K562 (cell line): ENCODE measurements around the gene ZNF800. TPM values are rescaled to one million over a fixed set of nuclear protein-coding genes. Genes with fewer than 3 reads are reported as not detected.
A peak's percentile ranks its signal among the peaks of the same experiment; 100 is the strongest.

ENCODE experiments used
- CCNT2 ChIP-seq: IDR thresholded peaks from 2 replicates; pipeline ENCODE4 v1.6.1; 2011; ENCODE audit warnings: borderline replicate concordance, low read depth, mild to moderate bottlenecking, moderate library complexity, mixed read lengths, low read length; ENCODE audit not compliant: insufficient read length; ENCODE audit errors: extremely low read depth
- GTF2A2 ChIP-seq: IDR thresholded peaks from 2 replicates; pipeline ENCODE4 v1.6.1; 2016; ENCODE audit warnings: mild to moderate bottlenecking, missing genetic modification characterization, missing compliant biosample characterization
- HNRNPLL ChIP-seq: fragments of 200-400 bp; formaldehyde crosslinking; IDR thresholded peaks from 2 replicates; pipeline ENCODE4 v1.6.1; 2017; ENCODE audit warnings: low read length, low read depth, mild to moderate bottlenecking; ENCODE audit not compliant: poor library complexity, severe bottlenecking
- ILK ChIP-seq: fragments of 450-650 bp; IDR thresholded peaks from 2 replicates; pipeline ENCODE4 v1.6.1; 2016; ENCODE audit warnings: missing genetic modification characterization, low read depth, mild to moderate bottlenecking, missing compliant biosample characterization, moderate library complexity, borderline replicate concordance
- MBD2 ChIP-seq: sonication (generic); IDR thresholded peaks from 2 replicates; pipeline ENCODE4 v1.6.1; 2016; ENCODE audit warnings: low read depth, borderline replicate concordance
- MCM2 ChIP-seq: fragments of 450-650 bp; IDR thresholded peaks from 2 replicates; pipeline ENCODE4 v1.6.1; 2017; ENCODE audit warnings: low read depth, mild to moderate bottlenecking
- MCM5 ChIP-seq: fragments of 450-650 bp; IDR thresholded peaks from 2 replicates; pipeline ENCODE4 v1.6.1; 2016; ENCODE audit warnings: low read depth
- MEF2A ChIP-seq: IDR thresholded peaks from 2 replicates; pipeline ENCODE4 v1.6.1; 2011; ENCODE audit warnings: low read depth, mild to moderate bottlenecking, low read length, moderate library complexity; ENCODE audit not compliant: control insufficient read depth
- MTA3 ChIP-seq: fragments of 450-650 bp; formaldehyde crosslinking; IDR thresholded peaks from 2 replicates; pipeline ENCODE4 v1.6.1; 2017; ENCODE audit warnings: mild to moderate bottlenecking, borderline replicate concordance
- PYGO2 ChIP-seq: fragments of 450-650 bp; IDR thresholded peaks from 2 replicates; pipeline ENCODE4 v1.6.1; 2016; ENCODE audit warnings: mild to moderate bottlenecking, missing genetic modification characterization, moderate library complexity, missing compliant biosample characterization
- RNF2 ChIP-seq: sonication (generic); IDR thresholded peaks from 2 replicates; pipeline ENCODE4 v1.6.1; 2016
- SMAD1 ChIP-seq: fragments of 150-350 bp; IDR thresholded peaks from 2 replicates; pipeline ENCODE4 v1.6.1; 2014; ENCODE audit warnings: low read length, low read depth; ENCODE audit not compliant: partially characterized antibody
- STAT5B ChIP-seq: fragments of 250-450 bp; sonication (Bioruptor Pico); IDR thresholded peaks from 2 replicates; pipeline ENCODE4 v1.8.0; 2021; ENCODE audit warnings: mild to moderate bottlenecking, inconsistent platforms
- TEAD2 ChIP-seq: fragments of 450-650 bp; IDR thresholded peaks from 2 replicates; pipeline ENCODE4 v1.6.1; 2016; ENCODE audit warnings: missing genetic modification characterization, control low read depth, missing compliant biosample characterization
- XRCC3 ChIP-seq: fragments of 450-650 bp; IDR thresholded peaks from 2 replicates; pipeline ENCODE4 v1.6.1; 2017; ENCODE audit warnings: mild to moderate bottlenecking, moderate library complexity
- ZBTB17 ChIP-seq: fragments of 450-650 bp; formaldehyde crosslinking; IDR thresholded peaks from 2 replicates; pipeline ENCODE4 v1.4.0; 2020; ENCODE audit warnings: mild to moderate bottlenecking
- ZNF124 ChIP-seq: sonication (generic); formaldehyde crosslinking; IDR thresholded peaks from 2 replicates; pipeline ENCODE4 v1.8.1; 2022; ENCODE audit warnings: missing genetic modification reagents
- ZNF143 ChIP-seq: sonication (generic); formaldehyde crosslinking; IDR thresholded peaks from 2 replicates; pipeline ENCODE4 v1.9.0; 2022; ENCODE audit warnings: mild to moderate bottlenecking, missing genetic modification reagents
- ZNF274 ChIP-seq: IDR thresholded peaks from 2 replicates; pipeline ENCODE4 v1.6.1; 2011; ENCODE audit warnings: low read depth, mild to moderate bottlenecking, low read length, moderate library complexity, borderline replicate concordance
- polyA plus RNA-seq, 8 experiments: library from polyadenylated mRNA; depleted of rRNA in 4 of 8; stranded (reverse) in 5 of 8; unstranded in 3 of 8; fragments of >200 nt; fragmentation: Nextera tagmentation in 2 of 8; fragmentation: Illumina TruSeq in 1 of 8; extraction: Ambion mirVana in 2 of 8; extraction: Trizol in 1 of 8; gene quantifications; 2 replicates each; pipeline versions ENCODE4 v1.2.1 to v1.2.3, GENCODE V29; 2011 to 2014; ENCODE audit warnings: inconsistent platforms in 1 of 8, missing spikeins in 1 of 8
- total RNA-seq, 7 experiments: library from RNA; depleted of rRNA in 6 of 7; stranded (reverse); fragments of >200 nt in 6 of 7; fragmentation: Illumina TruSeq in 2 of 7; extraction: Trizol in 2 of 7; gene quantifications; 2 replicates each; pipeline versions ENCODE4 v1.2.1 to v1.2.3, GENCODE V29; 2011 to 2021; ENCODE audit warnings: low replicate concordance in 1 of 7
- TF ChIP-seq, protein P1 (sequence below): sonication (generic); formaldehyde crosslinking; IDR thresholded peaks from 2 replicates; pipeline ENCODE4 v1.8.1; 2023; ENCODE audit warnings: mild to moderate bottlenecking, missing genetic modification reagents
- TF ChIP-seq, protein P2 (sequence below): fragments of 250-450 bp; sonication (Bioruptor Pico); IDR thresholded peaks from 2 replicates; pipeline ENCODE4 v1.5.0; 2022; ENCODE audit warnings: mild to moderate bottlenecking
- TF ChIP-seq, protein P3 (sequence below): fragments of 250-450 bp; sonication (Bioruptor Pico); IDR thresholded peaks from 2 replicates; pipeline ENCODE4 v1.4.0; 2020; ENCODE audit warnings: mild to moderate bottlenecking, moderate library complexity
- TF ChIP-seq, protein P4 (sequence below): fragments of 450-650 bp; formaldehyde crosslinking; conservative IDR thresholded peaks from 2 replicates; pipeline ENCODE4 v1.4.0; 2022; ENCODE audit warnings: mild to moderate bottlenecking, missing genetic modification characterization

ZNF800 gene
- total and polyA plus RNA-seq, 9 of the 15 experiments (the other 6 are each of a cell fraction or from before 2014, with no cell fraction given), result 7.5 to 58.3 (median 33.4) TPM

DNA sequence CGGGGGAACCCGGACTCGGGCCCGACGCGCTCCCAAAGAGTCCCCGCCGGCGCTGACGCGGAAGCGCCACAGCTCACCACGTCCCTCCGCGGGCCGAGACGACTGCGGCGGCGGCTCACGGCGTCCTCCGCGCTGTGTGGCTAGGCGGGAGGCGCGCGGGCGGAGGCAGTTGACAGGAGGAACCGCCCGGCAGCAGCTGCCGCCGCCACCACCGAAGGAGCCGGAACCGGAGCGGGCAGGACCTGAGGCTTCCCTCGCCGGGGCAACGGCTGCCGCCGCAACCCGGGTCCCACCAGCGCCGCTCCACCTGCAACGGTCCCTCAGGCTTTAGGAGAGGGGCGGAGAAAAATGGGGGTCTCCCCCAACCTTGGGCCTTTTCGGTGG, 334 bp downstream of the ZNF800 start (continued):
- TF ChIP-seq ZBTB17 (CRISPR knock-in tag), result no peak; the same call in 1 of the 2 replicates
- no peak for TF ChIP-seq ZNF274
- TF ChIP-seq MBD2, result no peak
- TF ChIP-seq MTA3, result peak; percentile 79; the same call in 1 of the 2 replicates
- no peak for TF ChIP-seq ILK (tag)
- TF ChIP-seq ZNF143, result peak; percentile 48; the same call in 1 of the 2 replicates
- TF ChIP-seq GTF2A2 (tag), result no peak
- TF ChIP-seq MCM2, result no peak
- no peak for TF ChIP-seq ZNF124 (CRISPR knock-in tag)
- no peak for TF ChIP-seq TEAD2
- TF ChIP-seq, protein P1, sequence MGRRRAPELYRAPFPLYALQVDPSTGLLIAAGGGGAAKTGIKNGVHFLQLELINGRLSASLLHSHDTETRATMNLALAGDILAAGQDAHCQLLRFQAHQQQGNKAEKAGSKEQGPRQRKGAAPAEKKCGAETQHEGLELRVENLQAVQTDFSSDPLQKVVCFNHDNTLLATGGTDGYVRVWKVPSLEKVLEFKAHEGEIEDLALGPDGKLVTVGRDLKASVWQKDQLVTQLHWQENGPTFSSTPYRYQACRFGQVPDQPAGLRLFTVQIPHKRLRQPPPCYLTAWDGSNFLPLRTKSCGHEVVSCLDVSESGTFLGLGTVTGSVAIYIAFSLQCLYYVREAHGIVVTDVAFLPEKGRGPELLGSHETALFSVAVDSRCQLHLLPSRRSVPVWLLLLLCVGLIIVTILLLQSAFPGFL (CRISPR knock-in tag), result no peak
- TF ChIP-seq HNRNPLL, result peak; percentile 10
- TF ChIP-seq, protein P2, sequence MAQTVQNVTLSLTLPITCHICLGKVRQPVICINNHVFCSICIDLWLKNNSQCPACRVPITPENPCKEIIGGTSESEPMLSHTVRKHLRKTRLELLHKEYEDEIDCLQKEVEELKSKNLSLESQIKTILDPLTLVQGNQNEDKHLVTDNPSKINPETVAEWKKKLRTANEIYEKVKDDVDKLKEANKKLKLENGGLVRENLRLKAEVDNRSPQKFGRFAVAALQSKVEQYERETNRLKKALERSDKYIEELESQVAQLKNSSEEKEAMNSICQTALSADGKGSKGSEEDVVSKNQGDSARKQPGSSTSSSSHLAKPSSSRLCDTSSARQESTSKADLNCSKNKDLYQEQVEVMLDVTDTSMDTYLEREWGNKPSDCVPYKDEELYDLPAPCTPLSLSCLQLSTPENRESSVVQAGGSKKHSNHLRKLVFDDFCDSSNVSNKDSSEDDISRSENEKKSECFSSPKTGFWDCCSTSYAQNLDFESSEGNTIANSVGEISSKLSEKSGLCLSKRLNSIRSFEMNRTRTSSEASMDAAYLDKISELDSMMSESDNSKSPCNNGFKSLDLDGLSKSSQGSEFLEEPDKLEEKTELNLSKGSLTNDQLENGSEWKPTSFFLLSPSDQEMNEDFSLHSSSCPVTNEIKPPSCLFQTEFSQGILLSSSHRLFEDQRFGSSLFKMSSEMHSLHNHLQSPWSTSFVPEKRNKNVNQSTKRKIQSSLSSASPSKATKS (CRISPR knock-in tag), result no peak
- TF ChIP-seq PYGO2 (tag), result no peak
- no peak for TF ChIP-seq SMAD1
- TF ChIP-seq STAT5B (CRISPR knock-in tag), result no peak
- no peak for TF ChIP-seq MCM5
- TF ChIP-seq, protein P3, sequence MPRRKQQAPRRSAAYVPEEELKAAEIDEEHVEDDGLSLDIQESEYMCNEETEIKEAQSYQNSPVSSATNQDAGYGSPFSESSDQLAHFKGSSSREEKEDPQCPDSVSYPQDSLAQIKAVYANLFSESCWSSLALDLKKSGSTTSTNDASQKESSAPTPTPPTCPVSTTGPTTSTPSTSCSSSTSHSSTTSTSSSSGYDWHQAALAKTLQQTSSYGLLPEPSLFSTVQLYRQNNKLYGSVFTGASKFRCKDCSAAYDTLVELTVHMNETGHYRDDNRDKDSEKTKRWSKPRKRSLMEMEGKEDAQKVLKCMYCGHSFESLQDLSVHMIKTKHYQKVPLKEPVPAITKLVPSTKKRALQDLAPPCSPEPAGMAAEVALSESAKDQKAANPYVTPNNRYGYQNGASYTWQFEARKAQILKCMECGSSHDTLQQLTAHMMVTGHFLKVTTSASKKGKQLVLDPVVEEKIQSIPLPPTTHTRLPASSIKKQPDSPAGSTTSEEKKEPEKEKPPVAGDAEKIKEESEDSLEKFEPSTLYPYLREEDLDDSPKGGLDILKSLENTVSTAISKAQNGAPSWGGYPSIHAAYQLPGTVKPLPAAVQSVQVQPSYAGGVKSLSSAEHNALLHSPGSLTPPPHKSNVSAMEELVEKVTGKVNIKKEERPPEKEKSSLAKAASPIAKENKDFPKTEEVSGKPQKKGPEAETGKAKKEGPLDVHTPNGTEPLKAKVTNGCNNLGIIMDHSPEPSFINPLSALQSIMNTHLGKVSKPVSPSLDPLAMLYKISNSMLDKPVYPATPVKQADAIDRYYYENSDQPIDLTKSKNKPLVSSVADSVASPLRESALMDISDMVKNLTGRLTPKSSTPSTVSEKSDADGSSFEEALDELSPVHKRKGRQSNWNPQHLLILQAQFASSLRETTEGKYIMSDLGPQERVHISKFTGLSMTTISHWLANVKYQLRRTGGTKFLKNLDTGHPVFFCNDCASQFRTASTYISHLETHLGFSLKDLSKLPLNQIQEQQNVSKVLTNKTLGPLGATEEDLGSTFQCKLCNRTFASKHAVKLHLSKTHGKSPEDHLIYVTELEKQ (CRISPR knock-in tag), result no peak
- TF ChIP-seq XRCC3, result no peak
- peak; percentile 74; the same call in 1 of the 2 replicates for TF ChIP-seq RNF2
- TF ChIP-seq, protein P4, sequence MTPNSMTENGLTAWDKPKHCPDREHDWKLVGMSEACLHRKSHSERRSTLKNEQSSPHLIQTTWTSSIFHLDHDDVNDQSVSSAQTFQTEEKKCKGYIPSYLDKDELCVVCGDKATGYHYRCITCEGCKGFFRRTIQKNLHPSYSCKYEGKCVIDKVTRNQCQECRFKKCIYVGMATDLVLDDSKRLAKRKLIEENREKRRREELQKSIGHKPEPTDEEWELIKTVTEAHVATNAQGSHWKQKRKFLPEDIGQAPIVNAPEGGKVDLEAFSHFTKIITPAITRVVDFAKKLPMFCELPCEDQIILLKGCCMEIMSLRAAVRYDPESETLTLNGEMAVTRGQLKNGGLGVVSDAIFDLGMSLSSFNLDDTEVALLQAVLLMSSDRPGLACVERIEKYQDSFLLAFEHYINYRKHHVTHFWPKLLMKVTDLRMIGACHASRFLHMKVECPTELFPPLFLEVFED (CRISPR knock-in tag), result no peak
- TF ChIP-seq MEF2A, result no peak
- TF ChIP-seq CCNT2, result peak; percentile 62
